Gastroesophageal sphincter (tissue), 4 donors: ENCODE results near the gene PHF2. TPM values are rescaled to one million over a fixed set of nuclear protein-coding genes. Genes with fewer than 3 reads are reported as not detected.

Source experiments
- ATAC-seq: fragments of 150-250 bp; one replicate; pipeline ENCODE4 v1.9.1; 2016; ENCODE audit warnings: mild to moderate bottlenecking, moderate library complexity
- H3K27ac ChIP-seq, 4 donors: fragments of 200-600 bp; sonication (generic) in 3 of 4; 1 replicate in 3 of 4; 2 replicates in 1 of 4; pipeline ENCODE4 v1.5.1; 2016 to 2019
- H3K27me3 ChIP-seq: fragments of 200-600 bp; sonication (generic); one replicate; pipeline ENCODE4 v1.5.1; 2019
- H3K36me3 ChIP-seq, 2 donors: fragments of 200-600 bp; sonication (generic); one replicate each; pipeline ENCODE4 v1.5.1; 2019; ENCODE audit warnings: control low read depth in 1 of 2
- H3K4me1 ChIP-seq, 3 donors: fragments of 200-600 bp; sonication (generic); 1 replicate in 2 of 3; 2 replicates in 1 of 3; pipeline ENCODE4 v1.5.1; 2016 to 2019; ENCODE audit warnings: control low read depth in 2 of 3
- H3K4me3 ChIP-seq, 2 donors: fragments of 200-600 bp; sonication (generic); one replicate each; pipeline ENCODE4 v1.5.1; 2019; ENCODE audit warnings: mild to moderate bottlenecking in 1 of 2, moderate library complexity in 1 of 2
- H3K9me3 ChIP-seq, 3 donors: fragments of 200-600 bp; sonication (generic); one replicate each; pipeline ENCODE4 v1.5.1; 2017 to 2019; ENCODE audit warnings: control low read depth in 2 of 3
- CTCF ChIP-seq, 4 experiments: fragments of 200-600 bp in 2 of 4; fragments of 450-650 bp in 2 of 4; sonication (generic) in 1 of 4; IDR thresholded peaks; one replicate each; pipeline ENCODE4 v1.5.1; 2017 to 2019; ENCODE audit warnings: antibody characterized with exemption in 4 of 4, mild to moderate bottlenecking in 2 of 4, moderate library complexity in 2 of 4
- EP300 ChIP-seq: sonication (generic); formaldehyde crosslinking; IDR thresholded peaks from one replicate; pipeline ENCODE4 v1.6.1; 2017; ENCODE audit warnings: antibody characterized with exemption, mild to moderate bottlenecking
- POLR2A ChIP-seq, 2 donors: fragments of 450-650 bp; IDR thresholded peaks; one replicate each; pipeline ENCODE4 v1.6.1; 2017; ENCODE audit warnings: antibody characterized with exemption in 2 of 2, mild to moderate bottlenecking in 2 of 2, moderate library complexity in 1 of 2
- POLR2AphosphoS5 ChIP-seq: sonication (generic); formaldehyde crosslinking; IDR thresholded peaks from one replicate; pipeline ENCODE4 v1.6.1; 2017; ENCODE audit warnings: antibody characterized with exemption
- whole genome bisulfite sequencing, 2 donors: methylation state at CpG; one replicate each; pipeline ENCODE4 v1.1.5; 2018; ENCODE audit warnings: low coverage in 1 of 2; 5-methylcytosine and 5-hydroxymethylcytosine counted together
- total RNA-seq, 4 donors: library from RNA; depleted of rRNA; stranded (reverse); fragments of >200 nt; gene quantifications; one replicate each; pipeline ENCODE4 v1.1.0, GENCODE V29; 2016

PHF2 gene
- total RNA-seq, 4 donors from 2014 or later: 37.2 to 51.2 (median 39.2) TPM

- no peaks in the 10 kb centered on the region for H3K36me3 ChIP-seq
- no peak overlapping the region for H3K4me3 ChIP-seq
- ATAC-seq: no peak
- H3K27ac ChIP-seq: peak overlapping the region in 3 of 4 donors; percentile 72 to 96 (median 96)
- TF ChIP-seq POLR2A (IDR thresholded peaks at IDR 0.05) (no peak), POLR2AphosphoS5 (no peak), EP300 (no peak)
- H3K4me1 ChIP-seq: peaks cover 0 to 61% (median 39%) of the 10 kb centered on the region in 3 donors
- 70 to 73% methylated on average over 5 to 11 of the region's 20 CpGs for WGBS, 2 donors
- H3K9me3 ChIP-seq: no peaks in the 10 kb centered on the region
- H3K27me3 ChIP-seq: no peaks in the 10 kb centered on the region
Measured at GRCh38 chr9:93579711-93580516, 3.5 kb downstream of the PHF2 start.

- H3K27ac ChIP-seq: peak overlapping the region in 3 of 4 donors; percentile 72 to 96 (median 96)
- no peak for TF ChIP-seq POLR2A (IDR thresholded peaks at IDR 0.05)
- no peak for TF ChIP-seq EP300
- no peak for TF ChIP-seq CTCF (IDR thresholded peaks at IDR 0.05)
- TF ChIP-seq POLR2AphosphoS5: no peak
- no peaks in the 10 kb centered on the region for H3K27me3 ChIP-seq
- no peak for ATAC-seq
- H3K4me3 ChIP-seq: no peak overlapping the region
- no peaks in the 10 kb centered on the region for H3K36me3 ChIP-seq
- H3K4me1 ChIP-seq: peaks cover 0 to 58% (median 33%) of the 10 kb centered on the region in 3 donors
- H3K9me3 ChIP-seq: no peaks in the 10 kb centered on the region
- 20 to 63% methylated on average over 2 of the region's 10 CpGs for WGBS, 2 donors
Measured at GRCh38 chr9:93580654-93581380, 4.4 kb downstream of the PHF2 start.

GRCh38 chr9:93582115-93582514 is 5.7 kb downstream of the PHF2 start:
- H3K4me1 ChIP-seq: peaks cover 0 to 71% (median 33%) of the 10 kb centered on the region in 3 donors
- no peaks in the 10 kb centered on the region for H3K36me3 ChIP-seq
- TF ChIP-seq CTCF (IDR thresholded peaks at IDR 0.05): no peak
- TF ChIP-seq POLR2AphosphoS5: no peak
- no peak for TF ChIP-seq POLR2A (IDR thresholded peaks at IDR 0.05)
- TF ChIP-seq EP300: no peak
- peak overlapping the region in 2 of 4 donors; percentile 96 for H3K27ac ChIP-seq
- H3K27me3 ChIP-seq: no peaks in the 10 kb centered on the region
- H3K9me3 ChIP-seq: no peaks in the 10 kb centered on the region
- WGBS, 2 donors: 48 to 67% methylated on average over 1 to 4 of the region's 5 CpGs
- no peak for ATAC-seq
- H3K4me3 ChIP-seq: no peak overlapping the region

GRCh38 chr9:93582550-93582949 is 6.2 kb downstream of the PHF2 start:
- Histone ChIP-seq H3K27me3 (no peaks in the 10 kb centered on the region), H3K9me3 (no peaks in the 10 kb centered on the region), H3K27ac (peak overlapping the region in 1 of 4 donors; percentile 96), H3K36me3 (no peaks in the 10 kb centered on the region), H3K4me1 (peaks cover 0 to 74% (median 33%) of the 10 kb centered on the region in 3 donors), H3K4me3 (no peak overlapping the region)
- ATAC-seq: no peak
- 68% methylated on average over 2 to 3 of the region's 3 CpGs for WGBS, 2 donors
- no peak for TF ChIP-seq POLR2AphosphoS5
- no peak for TF ChIP-seq POLR2A (IDR thresholded peaks at IDR 0.05)
- no peak for TF ChIP-seq EP300
- TF ChIP-seq CTCF (IDR thresholded peaks at IDR 0.05): no peak

- no peaks in the 10 kb centered on the region for H3K9me3 ChIP-seq
- H3K4me1 ChIP-seq: peaks cover 0 to 74% (median 26%) of the 10 kb centered on the region in 3 donors
- no peak for ATAC-seq
- H3K4me3 ChIP-seq: no peak overlapping the region
- TF ChIP-seq POLR2AphosphoS5: no peak
- TF ChIP-seq EP300: no peak
- no peak for TF ChIP-seq POLR2A (IDR thresholded peaks at IDR 0.05)
- no peak for TF ChIP-seq CTCF (IDR thresholded peaks at IDR 0.05)
- no peaks in the 10 kb centered on the region for H3K36me3 ChIP-seq
- H3K27me3 ChIP-seq: no peaks in the 10 kb centered on the region
- 100% methylated on average over 2 of the region's 4 CpGs; no CpG with 5 or more reads in 1 of the 2 donors for WGBS, 2 donors
- H3K27ac ChIP-seq: no peak overlapping the region
Measured at GRCh38 chr9:93585259-93585658, 8.9 kb downstream of the PHF2 start.
